Suprapubic skin (tissue), 4 donors: Measurements from ENCODE around the gene CREB3L4.
A peak's percentile ranks its signal among the peaks of the same experiment; 100 is the strongest.

ENCODE experiments used
- EP300 ChIP-seq: sonication (generic); formaldehyde crosslinking; IDR thresholded peaks from one replicate; pipeline ENCODE4 v1.6.1; 2017; ENCODE audit warnings: antibody characterized with exemption
- POLR2AphosphoS5 ChIP-seq, 3 donors: sonication (generic); formaldehyde crosslinking; IDR thresholded peaks; one replicate each; pipeline ENCODE4 v1.6.1; 2017; ENCODE audit warnings: antibody characterized with exemption in 3 of 3
- TF ChIP-seq, protein P1 (sequence below), 2 donors: fragments of 200-600 bp in 1 of 2; fragments of 450-650 bp in 1 of 2; sonication (generic) in 1 of 2; IDR thresholded peaks; one replicate each; pipeline ENCODE4 v1.5.1; 2016 to 2019; ENCODE audit warnings: antibody characterized with exemption in 2 of 2, mild to moderate bottlenecking in 1 of 2, moderate library complexity in 1 of 2

GRCh38 chr1:153985341-153985912 is 17.7 kb downstream of the CREB3L4 start:
- TF ChIP-seq EP300 (no peak), POLR2AphosphoS5 (IDR thresholded peaks at IDR 0.05) (peak in 1 of 3 donors; percentile 29)
- TF ChIP-seq, protein P1, sequence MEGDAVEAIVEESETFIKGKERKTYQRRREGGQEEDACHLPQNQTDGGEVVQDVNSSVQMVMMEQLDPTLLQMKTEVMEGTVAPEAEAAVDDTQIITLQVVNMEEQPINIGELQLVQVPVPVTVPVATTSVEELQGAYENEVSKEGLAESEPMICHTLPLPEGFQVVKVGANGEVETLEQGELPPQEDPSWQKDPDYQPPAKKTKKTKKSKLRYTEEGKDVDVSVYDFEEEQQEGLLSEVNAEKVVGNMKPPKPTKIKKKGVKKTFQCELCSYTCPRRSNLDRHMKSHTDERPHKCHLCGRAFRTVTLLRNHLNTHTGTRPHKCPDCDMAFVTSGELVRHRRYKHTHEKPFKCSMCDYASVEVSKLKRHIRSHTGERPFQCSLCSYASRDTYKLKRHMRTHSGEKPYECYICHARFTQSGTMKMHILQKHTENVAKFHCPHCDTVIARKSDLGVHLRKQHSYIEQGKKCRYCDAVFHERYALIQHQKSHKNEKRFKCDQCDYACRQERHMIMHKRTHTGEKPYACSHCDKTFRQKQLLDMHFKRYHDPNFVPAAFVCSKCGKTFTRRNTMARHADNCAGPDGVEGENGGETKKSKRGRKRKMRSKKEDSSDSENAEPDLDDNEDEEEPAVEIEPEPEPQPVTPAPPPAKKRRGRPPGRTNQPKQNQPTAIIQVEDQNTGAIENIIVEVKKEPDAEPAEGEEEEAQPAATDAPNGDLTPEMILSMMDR (IDR thresholded peaks at IDR 0.05), result no peak
